Endothelial cell of umbilical vein (primary cell): ENCODE results near the gene ADGRB2. TPM values are rescaled to one million over a fixed set of nuclear protein-coding genes. Genes with fewer than 3 reads are reported as not detected.

Source experiments
- BruUV-seq: library from RNA; stranded (reverse); fragments of 400-500 nt; replicated peaks from 2 replicates; lab custom pipeline; 2021; lab: Mats Ljungman, UMichigan
- CTCF ChIA-PET: fragments of 300-600, 350-600 bp; sonication (Branson Sonifier 250); formaldehyde crosslinking; loops from one replicate; lab custom pipeline; 2021; ENCODE audit warnings: antibody characterized with exemption, inconsistent platforms; lab: Charles Lee
- POLR2A ChIA-PET: fragments of 300-600, 350-600 bp; sonication (Branson Sonifier 250); formaldehyde crosslinking; loops from one replicate; lab custom pipeline; 2021; ENCODE audit warnings: antibody characterized with exemption, inconsistent platforms; lab: Charles Lee
- DNase-seq: peaks from one replicate; pipeline ENCODE4 v3.0.0-alpha.2; 2011; ENCODE audit warnings: low read depth, low spot score
- FAIRE-seq: peaks from 2 replicates; lab custom pipeline; 2011; peaks lifted over from hg19 to GRCh38; lab: Jason Lieb, UNC
- H2AFZ ChIP-seq: 2 replicates; pipeline ENCODE4 v1.6.0; 2012; ENCODE audit warnings: low read depth, low read length, control low read depth, inconsistent platforms
- H3K27ac ChIP-seq: 2 replicates; pipeline ENCODE4 v1.5.1; 2011; ENCODE audit warnings: low read depth, mild to moderate bottlenecking, control low read depth, low read length, moderate library complexity; ENCODE audit not compliant: insufficient read depth
- H3K27me3 ChIP-seq, 2 experiments: 2 replicates each; pipeline versions ENCODE4 v1.6.0 to v1.6.1; 2011; ENCODE audit warnings: low read length in 2 of 2, mixed read lengths in 1 of 2; ENCODE audit not compliant: control insufficient read depth in 2 of 2, insufficient read depth in 2 of 2
- H3K36me3 ChIP-seq, 2 experiments: 2 replicates in 1 of 2; 3 replicates in 1 of 2; pipeline ENCODE4 v1.5.1; 2011; ENCODE audit warnings: low read length in 2 of 2, mild to moderate bottlenecking in 1 of 2, moderate library complexity in 1 of 2; ENCODE audit not compliant: control insufficient read depth in 2 of 2, insufficient read depth in 2 of 2; ENCODE audit errors: extremely low read depth in 1 of 2
- H3K4me1 ChIP-seq: 3 replicates; pipeline ENCODE4 v1.5.1; 2011; ENCODE audit warnings: mild to moderate bottlenecking, low read length; ENCODE audit not compliant: control insufficient read depth, insufficient read depth; ENCODE audit errors: extremely low read depth
- H3K4me2 ChIP-seq: 2 replicates; pipeline ENCODE4 v1.6.1; 2011; ENCODE audit warnings: low read length, control low read depth, mixed read lengths; ENCODE audit not compliant: insufficient read depth
- H3K4me3 ChIP-seq, 3 experiments: fragments of 200-600 bp in 1 of 3; sonication (generic), shearing (Covaris generic) in 1 of 3; replicated peaks in 1 of 3; 2 replicates each; pipeline ENCODE4 v1.5.1; 2011 to 2016; ENCODE audit warnings: control low read depth in 3 of 3, low read length in 3 of 3, mild to moderate bottlenecking in 2 of 3, inconsistent platforms in 1 of 3, low read depth in 1 of 3, moderate library complexity in 1 of 3; ENCODE audit not compliant: insufficient read depth in 1 of 3
- H3K79me2 ChIP-seq: 2 replicates; pipeline ENCODE4 v1.6.0; 2012; ENCODE audit warnings: low read length, inconsistent platforms; ENCODE audit not compliant: control insufficient read depth, insufficient read depth
- H3K9ac ChIP-seq: replicated peaks from 2 replicates; pipeline ENCODE3; 2011; ENCODE audit warnings: low read length, control low read depth; ENCODE audit not compliant: insufficient read depth; ENCODE audit errors: extremely low read depth
- H3K9me1 ChIP-seq: replicated peaks from 3 replicates; pipeline ENCODE4 v1.6.0; 2011; ENCODE audit warnings: mild to moderate bottlenecking, low read length; ENCODE audit not compliant: control insufficient read depth, insufficient read depth; ENCODE audit errors: extremely low read depth
- H3K9me3 ChIP-seq: replicated peaks from 2 replicates; pipeline ENCODE4 v1.5.1; 2012; ENCODE audit warnings: low read length, inconsistent platforms; ENCODE audit not compliant: control insufficient read depth, insufficient read depth
- H4K20me1 ChIP-seq: replicated peaks from 2 replicates; pipeline ENCODE3; 2011; ENCODE audit warnings: mild to moderate bottlenecking, low read length; ENCODE audit not compliant: control insufficient read depth, insufficient read depth; ENCODE audit errors: extremely low read depth
- EZH2 ChIP-seq: IDR thresholded peaks from 2 replicates; pipeline ENCODE4 v1.6.1; 2012; ENCODE audit warnings: borderline replicate concordance, low read depth, mild to moderate bottlenecking, moderate library complexity, low read length, inconsistent platforms; ENCODE audit not compliant: severe bottlenecking
- FOS ChIP-seq: IDR thresholded peaks from 2 replicates; pipeline ENCODE4 v1.6.1; 2011; ENCODE audit warnings: mild to moderate bottlenecking, low read length, moderate library complexity, borderline replicate concordance; ENCODE audit not compliant: insufficient read depth
- GATA2 ChIP-seq: IDR thresholded peaks from 2 replicates; pipeline ENCODE4 v1.7.0; 2011; ENCODE audit warnings: low read depth, mild to moderate bottlenecking, moderate library complexity, mixed read lengths, low read length; ENCODE audit not compliant: insufficient read length, insufficient read depth
- JUN ChIP-seq: IDR thresholded peaks from 2 replicates; pipeline ENCODE4 v1.6.1; 2011; ENCODE audit warnings: borderline replicate concordance, low read depth; ENCODE audit not compliant: insufficient read length, insufficient read depth
- MAX ChIP-seq: IDR thresholded peaks from 2 replicates; pipeline ENCODE4 v1.6.1; 2011; ENCODE audit not compliant: insufficient read depth, insufficient read length
- MYC ChIP-seq: IDR thresholded peaks from one replicate; pipeline ENCODE4 v1.6.1; 2011; ENCODE audit warnings: mild to moderate bottlenecking, low read depth, low read length
- POLR2A ChIP-seq: IDR thresholded peaks from 2 replicates; pipeline ENCODE4 v1.6.1; 2012; ENCODE audit warnings: low read depth, mild to moderate bottlenecking, control low read depth, low read length
- POLR2AphosphoS5 ChIP-seq: IDR thresholded peaks from 2 replicates; pipeline ENCODE4 v1.6.1; 2012; ENCODE audit warnings: low read depth, mild to moderate bottlenecking, control low read depth, low read length, moderate library complexity; ENCODE audit not compliant: insufficient read depth
- dilution Hi-C: fragments of 300-500 bp; cut with MboI; formaldehyde crosslinking; loops from one replicate; pipeline ENCODE4 v1.15.0; 2019; ENCODE audit warnings: low sequenced_read_pairs; ENCODE audit not compliant: extremely low pct_ligation_motif_present
- intact Hi-C: fragments of 100-400 bp; cut with micrococcal nuclease; formaldehyde crosslinking; loops from one replicate; pipeline ENCODE4 v1.10.0; 2022
- polyA plus RNA-seq, 4 experiments: library from polyadenylated mRNA; depleted of rRNA in 3 of 4; stranded (reverse) in 3 of 4; unstranded in 1 of 4; fragments of >200 nt; gene quantifications; 2 replicates each; pipeline versions ENCODE4 v1.2.1 to v1.2.3, GENCODE V29; 2011 to 2012; ENCODE audit warnings: missing spikeins in 1 of 4
- total RNA-seq: library from RNA; stranded (reverse); gene quantifications from 2 replicates; pipeline ENCODE4 v1.2.3, GENCODE V29; 2021
- TF ChIP-seq, protein P1 (sequence below), 2 donors: IDR thresholded peaks; 1 replicate in 1 of 2; 2 replicates in 1 of 2; pipeline ENCODE4 v1.5.1; 2011; ENCODE audit warnings: low read length in 2 of 2, mild to moderate bottlenecking in 2 of 2, moderate library complexity in 2 of 2, control low read depth in 1 of 2, inconsistent platforms in 1 of 2, low read depth in 1 of 2; ENCODE audit not compliant: insufficient read depth in 1 of 2; ENCODE audit errors: extremely low read depth in 1 of 2

Gene ADGRB2
- total and polyA plus RNA-seq, 2 donors (not counting 3 experiments of a cell fraction or from before 2014, with no cell fraction given), result 1.3 to 1.5 TPM

- POLR2A ChIA-PET, result no interaction called here
- dilution Hi-C loops, result no loop called here
- CTCF ChIA-PET, result interaction anchor here (0.8 to 3.1 kb wide), 3 partner anchors 11 to 19 kb away, joined by 3 to 19 read pairs (median 4); no protein-coding TSS in a partner anchor
Measured at GRCh38 chr1:31726715-31727114, 37.4 kb downstream of the ADGRB2 start.

More at GRCh38 chr1:31726715-31727114, 37.4 kb downstream of the ADGRB2 start:
- Histone ChIP-seq H3K4me2 (no peak overlapping the region), H3K27ac (no peak overlapping the region), H4K20me1 (no peaks in the 10 kb centered on the region), H3K4me3 (no peak overlapping the region), H3K9me3 (no peaks in the 10 kb centered on the region), H3K36me3 (no peaks in the 10 kb centered on the region), H3K79me2 (no peaks in the 10 kb centered on the region), H3K4me1 (no peaks in the 10 kb centered on the region), H2AFZ (no peak overlapping the region), H3K27me3 (no peaks in the 10 kb centered on the region), H3K9me1 (no peaks in the 10 kb centered on the region), H3K9ac (no peak overlapping the region)
- BruUV-seq, result no TSS peak
- no peak for TF ChIP-seq EZH2
- TF ChIP-seq MYC, result no peak
- TF ChIP-seq JUN, result no peak
- no peak for TF ChIP-seq POLR2AphosphoS5
- no peak for TF ChIP-seq GATA2
- TF ChIP-seq FOS, result no peak
- no peak for TF ChIP-seq MAX
- TF ChIP-seq, protein P1, sequence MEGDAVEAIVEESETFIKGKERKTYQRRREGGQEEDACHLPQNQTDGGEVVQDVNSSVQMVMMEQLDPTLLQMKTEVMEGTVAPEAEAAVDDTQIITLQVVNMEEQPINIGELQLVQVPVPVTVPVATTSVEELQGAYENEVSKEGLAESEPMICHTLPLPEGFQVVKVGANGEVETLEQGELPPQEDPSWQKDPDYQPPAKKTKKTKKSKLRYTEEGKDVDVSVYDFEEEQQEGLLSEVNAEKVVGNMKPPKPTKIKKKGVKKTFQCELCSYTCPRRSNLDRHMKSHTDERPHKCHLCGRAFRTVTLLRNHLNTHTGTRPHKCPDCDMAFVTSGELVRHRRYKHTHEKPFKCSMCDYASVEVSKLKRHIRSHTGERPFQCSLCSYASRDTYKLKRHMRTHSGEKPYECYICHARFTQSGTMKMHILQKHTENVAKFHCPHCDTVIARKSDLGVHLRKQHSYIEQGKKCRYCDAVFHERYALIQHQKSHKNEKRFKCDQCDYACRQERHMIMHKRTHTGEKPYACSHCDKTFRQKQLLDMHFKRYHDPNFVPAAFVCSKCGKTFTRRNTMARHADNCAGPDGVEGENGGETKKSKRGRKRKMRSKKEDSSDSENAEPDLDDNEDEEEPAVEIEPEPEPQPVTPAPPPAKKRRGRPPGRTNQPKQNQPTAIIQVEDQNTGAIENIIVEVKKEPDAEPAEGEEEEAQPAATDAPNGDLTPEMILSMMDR (IDR thresholded peaks at IDR 0.05; ENCODE audit: extremely low read depth in 1 of 2, insufficient read depth in 1 of 2, low read depth in 1 of 2, low read length in 2 of 2), result no peak
- TF ChIP-seq POLR2A, result no peak
- DNase-seq, result no peak
- intact Hi-C loops, result no loop called here
- no peak for FAIRE-seq
